Measurements from ENCODE around the gene GPR171. TPM values are rescaled to one million over a fixed set of nuclear protein-coding genes. Genes with fewer than 3 reads are reported as not detected.

GPR171 gene
- total and polyA plus RNA-seq, 2 donors: 20.6 to 42.6 TPM

DNA sequence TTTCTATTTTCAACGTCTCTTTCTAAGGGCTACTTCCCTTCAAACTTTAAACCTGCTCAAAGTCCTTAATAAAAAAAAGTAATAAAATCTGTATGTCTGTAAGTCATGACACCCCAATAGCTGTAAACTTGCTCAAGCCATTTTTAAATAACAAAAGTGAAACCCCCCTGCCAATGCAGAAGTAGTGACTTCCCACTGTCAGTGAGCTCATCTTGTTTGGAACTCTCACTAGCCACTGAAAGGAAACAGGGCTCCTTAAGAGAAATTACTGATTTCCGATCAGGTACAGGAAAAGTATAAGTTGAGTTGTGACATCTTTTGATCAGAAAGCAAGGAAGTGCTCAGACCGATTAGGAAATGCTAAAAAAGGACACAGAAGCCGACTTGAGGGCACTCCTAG lies 27.6 kb upstream of the GPR171 start:
- Histone ChIP-seq H3K27me3 (ENCODE audit: control insufficient read depth in 2 of 2, insufficient read depth in 1 of 2, low read length in 1 of 2) (no peaks in the 10 kb centered on the region), H3K36me3 (ENCODE audit: control insufficient read depth in 2 of 2, insufficient read depth in 2 of 2, low read length in 1 of 2) (no peaks in the 10 kb centered on the region), H3K9me3 (ENCODE audit: control insufficient read depth in 2 of 2, insufficient read depth in 1 of 2, low read length in 1 of 2) (no peaks in the 10 kb centered on the region), H3K27ac (ENCODE audit: low read depth in 1 of 2, low read length in 1 of 2) (no peak overlapping the region), H3K4me1 (ENCODE audit: control insufficient read depth in 2 of 2, insufficient read depth in 2 of 2, low read length in 2 of 2) (peaks cover 0 to 26% of the 10 kb centered on the region in 2 donors), H3K4me3 (ENCODE audit: low read length in 2 of 2) (no peak overlapping the region)
- 38% methylated on average over 4 of the region's 4 CpGs for WGBS
- no peak for DNase-seq (ENCODE audit: low read depth in 6 of 9, low spot score in 9 of 9)

DNA sequence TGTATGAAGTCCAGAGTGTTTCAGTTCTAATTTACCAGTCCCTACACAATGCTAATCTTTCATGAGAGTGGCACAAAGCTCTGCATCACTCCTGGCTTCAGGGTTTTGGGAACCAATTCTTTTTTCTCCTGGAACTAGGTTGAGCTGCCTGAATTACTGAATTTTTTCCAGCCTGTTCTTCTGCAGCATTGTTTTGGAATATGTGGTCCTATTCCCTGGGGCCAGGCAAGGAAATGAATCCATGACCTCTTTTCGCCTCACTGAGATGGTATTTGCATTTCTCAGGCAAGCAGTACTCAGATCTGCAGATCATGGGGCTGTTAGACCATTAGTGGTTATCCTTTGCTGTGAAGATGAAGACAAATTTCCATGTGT lies 25.6 kb upstream of the GPR171 start:
- no peak for DNase-seq (ENCODE audit: low read depth in 6 of 9, low spot score in 9 of 9)
- H3K36me3 ChIP-seq (ENCODE audit: control insufficient read depth in 2 of 2, insufficient read depth in 2 of 2, low read length in 1 of 2): no peaks in the 10 kb centered on the region
- no peaks in the 10 kb centered on the region for H3K27me3 ChIP-seq (ENCODE audit: control insufficient read depth in 2 of 2, insufficient read depth in 1 of 2, low read length in 1 of 2)
- no peak overlapping the region for H3K27ac ChIP-seq (ENCODE audit: low read depth in 1 of 2, low read length in 1 of 2)
- WGBS: 96% methylated on average over 1 of the region's 1 CpG
- no peaks in the 10 kb centered on the region for H3K9me3 ChIP-seq (ENCODE audit: control insufficient read depth in 2 of 2, insufficient read depth in 1 of 2, low read length in 1 of 2)
- H3K4me1 ChIP-seq (ENCODE audit: control insufficient read depth in 2 of 2, insufficient read depth in 2 of 2, low read length in 2 of 2): peaks cover 0 to 31% of the 10 kb centered on the region in 2 donors
- H3K4me3 ChIP-seq (ENCODE audit: low read length in 2 of 2): no peak overlapping the region

- peaks cover 0 to 31% of the 10 kb centered on the region in 2 donors for H3K4me1 ChIP-seq (ENCODE audit: control insufficient read depth in 2 of 2, insufficient read depth in 2 of 2, low read length in 2 of 2)
- no peak overlapping the region for H3K27ac ChIP-seq (ENCODE audit: low read depth in 1 of 2, low read length in 1 of 2)
- no peak overlapping the region for H3K4me3 ChIP-seq (ENCODE audit: low read length in 2 of 2)
- H3K9me3 ChIP-seq (ENCODE audit: control insufficient read depth in 2 of 2, insufficient read depth in 1 of 2, low read length in 1 of 2): no peaks in the 10 kb centered on the region
- WGBS: 50% methylated on average over 9 of the region's 9 CpGs
- DNase-seq (ENCODE audit: low read depth in 6 of 9, low spot score in 9 of 9): peak; percentile 53 to 90 (median 81)
- H3K36me3 ChIP-seq (ENCODE audit: control insufficient read depth in 2 of 2, insufficient read depth in 2 of 2, low read length in 1 of 2): no peaks in the 10 kb centered on the region
- no peaks in the 10 kb centered on the region for H3K27me3 ChIP-seq (ENCODE audit: control insufficient read depth in 2 of 2, insufficient read depth in 1 of 2, low read length in 1 of 2)
These were observed 25.0 kb upstream of the GPR171 start for GRCh38 chr3:151227807-151228665.

GRCh38 chr3:151227266-151227806 lies 24.3 kb upstream of the GPR171 start:
- WGBS: 87% methylated on average over 6 of the region's 6 CpGs

GRCh38 chr3:151226825-151227224 lies 23.8 kb upstream of the GPR171 start:
- no peaks in the 10 kb centered on the region for H3K27me3 ChIP-seq (ENCODE audit: control insufficient read depth in 2 of 2, insufficient read depth in 1 of 2, low read length in 1 of 2)
- no peaks in the 10 kb centered on the region for H3K36me3 ChIP-seq (ENCODE audit: control insufficient read depth in 2 of 2, insufficient read depth in 2 of 2, low read length in 1 of 2)
- H3K9me3 ChIP-seq (ENCODE audit: control insufficient read depth in 2 of 2, insufficient read depth in 1 of 2, low read length in 1 of 2): peaks cover 0 to 2% of the 10 kb centered on the region in 2 donors
- 95% methylated on average over 5 of the region's 5 CpGs for WGBS
- H3K4me1 ChIP-seq (ENCODE audit: control insufficient read depth in 2 of 2, insufficient read depth in 2 of 2, low read length in 2 of 2): peaks cover 0 to 31% of the 10 kb centered on the region in 2 donors
- no peak for DNase-seq (ENCODE audit: low read depth in 6 of 9, low spot score in 9 of 9)
- no peak overlapping the region for H3K27ac ChIP-seq (ENCODE audit: low read depth in 1 of 2, low read length in 1 of 2)
- no peak overlapping the region for H3K4me3 ChIP-seq (ENCODE audit: low read length in 2 of 2)

More at GRCh38 chr3:151227266-151227806, 24.3 kb upstream of the GPR171 start:
- Histone ChIP-seq H3K4me3 (ENCODE audit: low read length in 2 of 2) (no peak overlapping the region), H3K4me1 (ENCODE audit: control insufficient read depth in 2 of 2, insufficient read depth in 2 of 2, low read length in 2 of 2) (peaks cover 0 to 31% of the 10 kb centered on the region in 2 donors), H3K36me3 (ENCODE audit: control insufficient read depth in 2 of 2, insufficient read depth in 2 of 2, low read length in 1 of 2) (no peaks in the 10 kb centered on the region), H3K9me3 (ENCODE audit: control insufficient read depth in 2 of 2, insufficient read depth in 1 of 2, low read length in 1 of 2) (no peaks in the 10 kb centered on the region), H3K27me3 (ENCODE audit: control insufficient read depth in 2 of 2, insufficient read depth in 1 of 2, low read length in 1 of 2) (no peaks in the 10 kb centered on the region), H3K27ac (ENCODE audit: low read depth in 1 of 2, low read length in 1 of 2) (no peak overlapping the region)
- DNase-seq (ENCODE audit: low read depth in 6 of 9, low spot score in 9 of 9): no peak

GRCh38 chr3:151226088-151226563 lies 23.1 kb upstream of the GPR171 start:
- DNase-seq (ENCODE audit: low read depth in 6 of 9, low spot score in 9 of 9): no peak
- H3K9me3 ChIP-seq (ENCODE audit: control insufficient read depth in 2 of 2, insufficient read depth in 1 of 2, low read length in 1 of 2): peaks cover 0 to 9% of the 10 kb centered on the region in 2 donors
- H3K27me3 ChIP-seq (ENCODE audit: control insufficient read depth in 2 of 2, insufficient read depth in 1 of 2, low read length in 1 of 2): no peaks in the 10 kb centered on the region
- no peaks in the 10 kb centered on the region for H3K36me3 ChIP-seq (ENCODE audit: control insufficient read depth in 2 of 2, insufficient read depth in 2 of 2, low read length in 1 of 2)
- 90% methylated on average over 4 of the region's 4 CpGs for WGBS
- peaks cover 0 to 31% of the 10 kb centered on the region in 2 donors for H3K4me1 ChIP-seq (ENCODE audit: control insufficient read depth in 2 of 2, insufficient read depth in 2 of 2, low read length in 2 of 2)
- no peak overlapping the region for H3K27ac ChIP-seq (ENCODE audit: low read depth in 1 of 2, low read length in 1 of 2)
- H3K4me3 ChIP-seq (ENCODE audit: low read length in 2 of 2): no peak overlapping the region

GRCh38 chr3:151225040-151225975 lies 22.3 kb upstream of the GPR171 start:
- DNase-seq (ENCODE audit: low read depth in 6 of 9, low spot score in 9 of 9): no peak
- peaks cover 0 to 9% of the 10 kb centered on the region in 2 donors for H3K9me3 ChIP-seq (ENCODE audit: control insufficient read depth in 2 of 2, insufficient read depth in 1 of 2, low read length in 1 of 2)
- H3K27ac ChIP-seq (ENCODE audit: low read depth in 1 of 2, low read length in 1 of 2): no peak overlapping the region
- H3K4me1 ChIP-seq (ENCODE audit: control insufficient read depth in 2 of 2, insufficient read depth in 2 of 2, low read length in 2 of 2): peaks cover 0 to 28% of the 10 kb centered on the region in 2 donors
- WGBS: 92% methylated on average over 9 of the region's 9 CpGs
- no peak overlapping the region for H3K4me3 ChIP-seq (ENCODE audit: low read length in 2 of 2)
- no peaks in the 10 kb centered on the region for H3K27me3 ChIP-seq (ENCODE audit: control insufficient read depth in 2 of 2, insufficient read depth in 1 of 2, low read length in 1 of 2)
- H3K36me3 ChIP-seq (ENCODE audit: control insufficient read depth in 2 of 2, insufficient read depth in 2 of 2, low read length in 1 of 2): no peaks in the 10 kb centered on the region

- H3K36me3 ChIP-seq (ENCODE audit: control insufficient read depth in 2 of 2, insufficient read depth in 2 of 2, low read length in 1 of 2): no peaks in the 10 kb centered on the region
- peaks cover 0 to 9% of the 10 kb centered on the region in 2 donors for H3K9me3 ChIP-seq (ENCODE audit: control insufficient read depth in 2 of 2, insufficient read depth in 1 of 2, low read length in 1 of 2)
- H3K27ac ChIP-seq (ENCODE audit: low read depth in 1 of 2, low read length in 1 of 2): no peak overlapping the region
- no peaks in the 10 kb centered on the region for H3K27me3 ChIP-seq (ENCODE audit: control insufficient read depth in 2 of 2, insufficient read depth in 1 of 2, low read length in 1 of 2)
- 98% methylated on average over 4 of the region's 4 CpGs for WGBS
- no peak overlapping the region for H3K4me3 ChIP-seq (ENCODE audit: low read length in 2 of 2)
- no peak for DNase-seq (ENCODE audit: low read depth in 6 of 9, low spot score in 9 of 9)
- H3K4me1 ChIP-seq (ENCODE audit: control insufficient read depth in 2 of 2, insufficient read depth in 2 of 2, low read length in 2 of 2): peaks cover 0 to 28% of the 10 kb centered on the region in 2 donors
These were observed 21.4 kb upstream of the GPR171 start for GRCh38 chr3:151224268-151224866.
